ENCODE results near the gene ADORA2B.
"Not testable (repeated sequence)": the region's sequence is repeated elsewhere in the genome, so short reads cannot be mapped to it uniquely, and the experiment has no call there.

The ADORA2B gene

GRCh38 chr17:15954222-15954621, 9.3 kb downstream of the ADORA2B start:
- DNase-seq (ENCODE audit: low read depth in 2 of 2) = no peak

DNA sequence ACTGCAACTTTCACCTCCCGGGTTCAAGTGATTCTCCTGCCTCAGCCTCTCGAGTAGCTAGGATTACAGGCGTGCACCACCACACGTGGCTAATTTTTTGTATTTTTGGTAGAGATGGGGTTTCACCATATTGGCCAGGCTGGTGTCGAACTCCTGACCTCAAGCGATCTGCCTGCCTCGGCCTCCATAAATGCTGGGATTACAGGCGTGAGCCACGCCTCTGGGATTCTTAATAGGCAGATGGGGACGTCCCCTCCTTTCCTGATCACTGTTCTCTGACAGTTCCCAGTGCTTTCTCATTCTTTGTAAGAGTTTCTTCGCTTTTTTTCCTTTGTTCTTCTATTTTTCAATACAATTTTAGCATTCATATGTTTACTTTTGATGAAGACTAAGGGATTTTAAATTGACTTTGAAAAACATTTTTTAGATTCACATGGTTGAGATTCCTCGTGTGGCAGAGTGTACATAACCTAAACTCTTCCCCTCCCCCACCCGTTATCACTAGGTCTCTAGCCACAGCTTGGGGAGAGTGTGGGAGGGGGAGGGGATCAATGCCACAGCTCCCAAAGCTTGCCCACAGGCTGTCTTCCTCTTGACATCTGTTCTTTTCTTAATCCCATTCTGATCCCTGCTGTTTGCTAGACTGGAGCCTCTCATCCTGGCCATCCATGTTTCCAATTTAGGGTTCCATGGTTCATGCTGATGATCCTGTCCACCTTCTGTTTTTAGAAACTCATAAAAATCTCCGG, 11.0 kb downstream of the ADORA2B start:
- no peak for DNase-seq (ENCODE audit: low read depth in 2 of 2)

GRCh38 chr17:15957206-15957605, 12.3 kb downstream of the ADORA2B start:
- no peak for DNase-seq (ENCODE audit: low read depth in 2 of 2)

DNA sequence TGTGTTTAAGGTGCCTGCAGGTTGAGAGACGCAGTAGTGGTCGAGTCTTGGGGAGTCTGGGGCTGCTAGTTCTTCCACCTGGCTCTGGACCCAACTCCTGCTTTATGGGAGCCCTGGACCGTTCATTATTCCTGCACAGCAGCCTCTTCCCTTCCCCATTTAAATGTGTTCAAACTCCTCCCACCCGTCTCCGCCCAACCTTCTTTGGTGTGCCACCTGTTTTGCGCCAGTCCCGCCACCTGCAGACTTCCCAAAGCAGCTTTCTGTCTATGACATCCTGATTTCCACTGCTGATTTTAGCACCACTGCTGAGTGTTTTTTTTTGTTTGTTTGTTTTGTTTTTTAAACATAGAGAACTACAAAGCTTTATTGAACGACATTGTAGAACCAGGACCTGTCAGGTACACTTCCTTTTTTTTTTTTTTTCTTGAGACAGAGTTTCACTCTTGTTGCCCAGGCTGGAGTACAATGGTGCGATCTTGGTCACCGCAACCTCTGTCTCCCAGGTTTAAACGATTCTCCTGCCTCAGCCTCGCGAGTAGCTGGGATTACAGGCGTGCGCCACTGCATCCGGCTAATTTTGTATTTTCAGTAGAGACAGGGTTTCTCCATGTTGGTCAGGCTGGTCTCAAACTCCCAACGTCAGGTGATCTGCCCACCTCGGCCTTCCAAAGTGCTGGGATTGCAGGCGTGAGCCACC, 12.8 kb downstream of the ADORA2B start:
- DNase-seq (ENCODE audit: low read depth in 2 of 2) = no peak

DNA sequence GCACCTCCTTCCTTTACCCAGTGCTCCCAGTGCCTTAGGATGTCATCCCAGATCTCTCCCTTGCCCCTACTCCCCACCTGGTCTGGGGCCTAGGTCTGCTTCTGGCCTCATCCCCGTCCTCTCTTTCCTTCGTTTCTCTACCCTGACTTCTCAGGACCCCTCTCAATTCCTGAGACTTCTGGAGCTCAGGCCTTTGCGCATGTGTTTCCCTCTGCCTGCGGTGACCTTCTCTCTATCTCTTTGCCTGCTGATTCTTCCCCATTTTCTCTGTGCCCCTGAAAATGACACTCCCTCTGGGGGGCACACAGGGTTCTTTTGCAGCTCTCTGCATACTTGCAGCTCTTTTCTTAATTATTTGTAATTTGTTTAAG, 13.5 kb downstream of the ADORA2B start:
- no peak for DNase-seq (ENCODE audit: low read depth in 2 of 2)

GRCh38 chr17:15963670-15964110, 18.8 kb downstream of the ADORA2B start:
- DNase-seq (ENCODE audit: low read depth in 2 of 2) = no peak

- no peak for DNase-seq (ENCODE audit: low read depth in 2 of 2)
These were observed 20.6 kb downstream of the ADORA2B start for GRCh38 chr17:15965528-15965927.

GRCh38 chr17:15966183-15966878, 21.4 kb downstream of the ADORA2B start:
- DNase-seq (ENCODE audit: low read depth in 2 of 2) = no peak

DNA sequence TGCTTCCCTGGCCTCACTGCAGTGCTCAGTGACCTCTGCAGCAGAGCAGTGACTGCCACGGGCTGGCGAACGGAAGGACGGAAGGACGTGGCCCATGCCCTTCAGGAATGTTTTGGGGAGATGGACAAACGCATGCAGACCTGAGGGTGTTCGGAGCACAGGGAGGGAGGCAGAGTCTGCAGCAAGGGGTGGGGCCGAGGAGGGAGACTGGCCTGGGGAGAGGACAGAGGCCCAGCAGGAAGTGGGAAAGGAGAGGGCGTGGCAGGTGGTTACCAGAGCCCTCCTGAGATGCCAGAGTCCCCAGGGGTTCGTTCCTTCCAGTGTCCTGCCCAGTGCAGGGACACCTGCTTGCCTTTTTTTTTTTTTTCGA, 21.9 kb downstream of the ADORA2B start:
- DNase-seq (ENCODE audit: low read depth in 2 of 2) = no peak

- DNase-seq (ENCODE audit: low read depth in 2 of 2) = no peak
These were observed 22.9 kb downstream of the ADORA2B start for GRCh38 chr17:15967706-15968399.

GRCh38 chr17:15969463-15969862, 24.5 kb downstream of the ADORA2B start:
- DNase-seq (ENCODE audit: low read depth in 2 of 2) = no peak

- no peak for DNase-seq (ENCODE audit: low read depth in 2 of 2)
These were observed 25.6 kb downstream of the ADORA2B start for GRCh38 chr17:15970500-15970899.

- DNase-seq (ENCODE audit: low read depth in 2 of 2) = no peak
These were observed 26.3 kb downstream of the ADORA2B start for GRCh38 chr17:15971098-15971678.

GRCh38 chr17:15971882-15972281, 27.0 kb downstream of the ADORA2B start:
- DNase-seq (ENCODE audit: low read depth in 2 of 2) = no peak

DNA sequence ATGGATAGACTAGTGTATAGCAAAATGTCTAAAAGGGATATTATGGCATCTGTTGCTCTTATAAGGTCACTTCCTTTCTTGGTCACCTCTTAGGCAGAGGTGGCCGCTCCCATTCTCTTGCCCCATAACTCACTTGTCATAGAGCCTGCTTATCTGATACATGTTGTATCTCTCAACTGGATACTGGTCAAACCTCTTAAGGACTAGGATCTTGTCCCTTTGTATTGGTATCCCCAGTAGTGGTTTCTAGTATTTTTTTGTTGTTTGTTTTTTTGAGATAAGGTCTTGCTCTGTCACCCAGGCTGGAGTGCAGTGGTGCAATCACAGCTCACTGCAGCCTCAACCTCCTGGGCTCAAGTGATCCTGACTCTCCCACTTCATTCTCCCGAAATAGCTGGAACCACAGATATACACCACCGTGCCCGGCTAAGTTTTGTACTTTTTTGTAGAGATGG, 27.6 kb downstream of the ADORA2B start:
- no peak for DNase-seq (ENCODE audit: low read depth in 2 of 2)

GRCh38 chr17:15973016-15973415, 28.1 kb downstream of the ADORA2B start:
- DNase-seq (ENCODE audit: low read depth in 2 of 2) = no peak

DNA sequence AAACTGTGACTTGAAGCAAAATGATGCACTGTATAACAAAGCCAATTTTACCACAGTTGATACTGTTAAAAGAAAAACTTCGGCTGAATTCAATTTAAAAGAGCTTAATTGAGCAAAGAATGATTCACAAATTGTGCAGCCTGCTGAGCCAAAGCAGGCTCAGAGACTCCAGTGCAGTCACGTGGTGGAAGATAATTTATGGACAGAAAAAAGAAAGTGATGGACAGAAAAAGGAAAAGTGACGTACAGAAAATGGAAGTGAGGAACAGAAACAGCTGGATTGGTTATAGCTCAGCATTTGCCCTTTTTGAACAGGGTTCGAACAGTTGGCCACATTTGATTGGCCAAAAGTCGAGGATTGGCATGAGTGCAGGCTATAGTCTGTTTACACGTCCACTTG, 28.9 kb downstream of the ADORA2B start:
- DNase-seq (ENCODE audit: low read depth in 2 of 2) = no peak

DNA sequence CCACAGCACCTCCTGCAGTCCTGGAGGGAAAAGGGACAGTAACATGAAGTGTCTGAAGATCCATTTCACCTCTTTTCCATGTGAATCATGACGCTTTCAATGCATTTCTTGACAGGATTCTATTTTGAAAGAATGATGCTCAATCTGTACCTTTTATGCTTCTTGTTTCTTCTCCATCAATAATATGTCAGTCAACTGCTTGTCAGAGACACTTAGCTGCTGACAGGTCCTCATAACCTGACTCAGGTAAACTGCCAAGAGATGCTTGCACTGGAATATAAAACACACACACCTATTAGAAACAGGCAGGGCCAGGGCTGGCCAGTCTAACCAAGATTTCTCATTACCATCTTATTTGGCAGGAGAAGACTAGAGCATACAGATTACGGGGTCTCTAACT, 33.0 kb downstream of the ADORA2B start:
- DNase-seq (ENCODE audit: low read depth in 2 of 2) = no peak

DNA sequence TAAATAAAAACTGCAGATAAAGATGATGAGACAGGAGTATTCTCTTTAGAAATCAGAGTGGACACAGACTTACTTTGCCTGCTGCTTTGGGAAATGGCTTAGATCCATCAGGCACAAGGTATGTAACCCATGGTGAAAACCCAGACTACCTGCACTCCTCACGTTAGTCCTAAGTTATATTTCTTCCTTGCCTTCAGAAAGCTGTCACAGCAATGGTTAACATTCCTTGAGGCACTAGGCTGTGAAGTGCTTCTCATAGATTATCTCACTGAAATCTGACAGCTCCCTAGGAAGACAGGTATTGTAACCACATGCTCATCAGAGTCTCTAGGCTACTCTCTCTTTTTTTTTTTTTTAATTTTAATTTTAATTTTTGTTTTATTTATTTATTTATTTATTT, 33.7 kb downstream of the ADORA2B start:
- DNase-seq (ENCODE audit: low read depth in 2 of 2) = no peak

- not testable (repeated sequence) for DNase-seq (ENCODE audit: low read depth in 2 of 2)
These were observed 34.1 kb downstream of the ADORA2B start for GRCh38 chr17:15979013-15979412.

GRCh38 chr17:15981208-15981607, 36.3 kb downstream of the ADORA2B start:
- peak in 1 of 2 donors; percentile 36 for DNase-seq (ENCODE audit: low read depth in 2 of 2)

Data from stimulated activated CD8-positive, alpha-beta memory T cell treated with anti-CD3 and anti-CD28 coated beads, Interleukin-7, amount 100 ng/mL, for 4 hours (primary cell).